Raji (cell line): ENCODE data around the gene SNX2.

Source experiments
- POLR2A ChIP-seq: IDR thresholded peaks from 2 replicates; pipeline ENCODE4 v1.6.1; 2011; ENCODE audit warnings: low read depth, low read length, control low read depth; ENCODE audit not compliant: insufficient read depth

SNX2 gene

GRCh38 chr5:122759241-122760070 lies 15.4 kb upstream of the SNX2 start:
- no peak for TF ChIP-seq POLR2A

GRCh38 chr5:122760236-122760635 lies 14.6 kb upstream of the SNX2 start:
- TF ChIP-seq POLR2A: no peak

- TF ChIP-seq POLR2A: no peak
Observed at GRCh38 chr5:122761115-122761514, 13.8 kb upstream of the SNX2 start.

GRCh38 chr5:122766130-122766529 lies 8.8 kb upstream of the SNX2 start:
- no peak for TF ChIP-seq POLR2A

GRCh38 chr5:122770477-122770876 lies 4.4 kb upstream of the SNX2 start:
- TF ChIP-seq POLR2A: no peak

- TF ChIP-seq POLR2A: no peak
Observed at GRCh38 chr5:122772446-122772845, 2.4 kb upstream of the SNX2 start.

GRCh38 chr5:122773619-122774018 lies 1.3 kb upstream of the SNX2 start:
- no peak for TF ChIP-seq POLR2A

- TF ChIP-seq POLR2A: no peak
Observed at GRCh38 chr5:122774519-122774860, 390 bp upstream of the SNX2 start.

GRCh38 chr5:122775550-122776542 lies 966 bp downstream of the SNX2 start:
- no peak for TF ChIP-seq POLR2A

GRCh38 chr5:122778157-122778556 lies 3.3 kb downstream of the SNX2 start:
- TF ChIP-seq POLR2A: no peak

- no peak for TF ChIP-seq POLR2A
Observed at GRCh38 chr5:122779451-122779850, 4.6 kb downstream of the SNX2 start.

GRCh38 chr5:122780296-122780695 lies 5.4 kb downstream of the SNX2 start:
- TF ChIP-seq POLR2A: no peak

- TF ChIP-seq POLR2A: no peak
Observed at GRCh38 chr5:122781465-122781864, 6.6 kb downstream of the SNX2 start.

- no peak for TF ChIP-seq POLR2A
Observed at GRCh38 chr5:122785294-122785693, 10.4 kb downstream of the SNX2 start.

- TF ChIP-seq POLR2A: no peak
Observed at GRCh38 chr5:122788371-122788770, 13.5 kb downstream of the SNX2 start.

- TF ChIP-seq POLR2A: no peak
Observed at GRCh38 chr5:122788996-122789395, 14.1 kb downstream of the SNX2 start.
